RWPE1 (cell line): ENCODE measurements around the gene UVRAG.
"Not testable (repeated sequence)": the region's sequence is repeated elsewhere in the genome, so short reads cannot be mapped to it uniquely, and the experiment has no call there.

Source experiments
- CTCF ChIA-PET: fragments of 350-600 bp; sonication (Branson Sonifier 250); formaldehyde crosslinking; extraction: SDS; loops from one replicate; lab custom pipeline; 2021; lab: Yijun Ruan, JAX
- POLR2A ChIA-PET: fragments of 400-600 bp; formaldehyde crosslinking; extraction: SDS; loops from one replicate; lab custom pipeline; 2020; ENCODE audit warnings: antibody characterized with exemption; ENCODE audit not compliant: low non-redundant PET; lab: Yijun Ruan, JAX
- DNase-seq: peaks from one replicate; pipeline ENCODE4 v3.0.0; 2012; ENCODE audit warnings: low spot score
- H3K27ac ChIP-seq: fragments of 450-650 bp; 2 replicates; pipeline ENCODE4 v1.5.1; 2017
- CTCF ChIP-seq: fragments of 450-650 bp; conservative IDR thresholded peaks from 2 replicates; pipeline ENCODE4 v1.5.1; 2017; ENCODE audit warnings: low read depth, mild to moderate bottlenecking

Gene UVRAG

GRCh38 chr11:75869661-75870455 lies 54.8 kb downstream of the UVRAG start:
- ChIA-PET POLR2A (no interaction called here), CTCF (interaction anchor here (0.6 kb wide), 1 partner anchor 424 kb away, joined by 3 read pairs; no protein-coding TSS in a partner anchor)
- TF ChIP-seq CTCF: no peak
- DNase-seq: no peak
- no peak overlapping the region for H3K27ac ChIP-seq

GRCh38 chr11:75872887-75873416 lies 57.9 kb downstream of the UVRAG start:
- CTCF ChIA-PET: interaction anchor here (0.6 to 1.6 kb wide), 5 partner anchors 10 to 167 kb away, joined by 3 to 8 read pairs (median 4); no protein-coding TSS in a partner anchor
- H3K27ac ChIP-seq: no peak overlapping the region
- TF ChIP-seq CTCF: no peak
- no peak for DNase-seq
- POLR2A ChIA-PET: no interaction called here

- TF ChIP-seq CTCF: no peak
- no peak for DNase-seq
- POLR2A ChIA-PET: no interaction called here
- CTCF ChIA-PET: interaction anchor here (0.6 to 1.6 kb wide), 4 partner anchors 13 to 168 kb away, joined by 3 to 8 read pairs (median 4); no protein-coding TSS in a partner anchor
- no peak overlapping the region for H3K27ac ChIP-seq
These were observed 58.6 kb downstream of the UVRAG start for GRCh38 chr11:75873417-75874221.

GRCh38 chr11:75874684-75875341 lies 59.8 kb downstream of the UVRAG start:
- no peak for TF ChIP-seq CTCF
- no peak for DNase-seq
- POLR2A ChIA-PET: no interaction called here
- H3K27ac ChIP-seq: no peak overlapping the region
- CTCF ChIA-PET: no interaction called here

- DNase-seq, CTCF ChIA-PET, POLR2A ChIA-PET, H3K27ac ChIP-seq: not testable (repeated sequence)
These were observed 62.3 kb downstream of the UVRAG start for GRCh38 chr11:75877327-75877726.

- H3K27ac ChIP-seq, POLR2A ChIA-PET, CTCF ChIA-PET, DNase-seq: not testable (repeated sequence)
These were observed 62.9 kb downstream of the UVRAG start for GRCh38 chr11:75877931-75878330.

GRCh38 chr11:75878933-75879332 lies 63.9 kb downstream of the UVRAG start:
- H3K27ac ChIP-seq: no peak overlapping the region
- ChIA-PET POLR2A (no interaction called here), CTCF (no interaction called here)
- DNase-seq: no peak
- no peak for TF ChIP-seq CTCF
